Ovary (tissue), 9 donors: ENCODE results near the gene ADAM10. TPM values are rescaled to one million over a fixed set of nuclear protein-coding genes. Genes with fewer than 3 reads are reported as not detected.

Experiments
- DNase-seq, 5 donors: peaks; one replicate each; pipeline ENCODE4 v3.0.0-alpha.2; 2019 to 2020
- H3K27ac ChIP-seq, 2 donors: fragments of 200-600 bp; one replicate each; pipeline versions ENCODE4 v1.5.1 to v1.8.0; 2019 to 2022
- H3K27me3 ChIP-seq: fragments of 200-600 bp; one replicate; pipeline ENCODE4 v1.8.0; 2022
- H3K36me3 ChIP-seq: fragments of 200-600 bp; sonication (generic); one replicate; pipeline ENCODE4 v1.5.1; 2019
- H3K4me1 ChIP-seq: one replicate; pipeline ENCODE4 v1.8.1; 2013; ENCODE audit warnings: mild to moderate bottlenecking, moderate library complexity; ENCODE audit not compliant: insufficient read depth
- H3K4me3 ChIP-seq: fragments of 200-600 bp; sonication (generic); one replicate; pipeline ENCODE4 v1.5.1; 2017
- H3K9me3 ChIP-seq, 2 donors: fragments of 200-600 bp in 1 of 2; sonication (generic) in 1 of 2; one replicate each; pipeline versions ENCODE4 v1.5.1 to v1.8.1; 2013 to 2019; ENCODE audit warnings: mild to moderate bottlenecking in 1 of 2, moderate library complexity in 1 of 2
- CTCF ChIP-seq, 3 donors: fragments of 450-650 bp in 2 of 3; fragments of 200-600 bp in 1 of 3; IDR thresholded peaks; one replicate each; pipeline versions ENCODE4 v1.5.1 to v1.8.0; 2016 to 2022; ENCODE audit warnings: antibody characterized with exemption in 3 of 3, mild to moderate bottlenecking in 1 of 3
- EP300 ChIP-seq: sonication (generic); formaldehyde crosslinking; IDR thresholded peaks from one replicate; pipeline ENCODE4 v1.6.1; 2017; ENCODE audit warnings: antibody characterized with exemption
- POLR2A ChIP-seq: fragments of 450-650 bp; IDR thresholded peaks from one replicate; pipeline ENCODE4 v1.6.1; 2017; ENCODE audit warnings: antibody characterized with exemption, mild to moderate bottlenecking, moderate library complexity
- WGBS, 3 donors: extraction: QIAGEN DNeasy Blood & Tissue Kit in 1 of 3; methylation state at CpG; one replicate each; pipeline versions ENCODE4 v1.1.5 to v1.1.7; 2013 to 2017; 5-methylcytosine and 5-hydroxymethylcytosine counted together
- intact Hi-C, 4 donors: fragments of 100-400 bp; cut with DNase I; formaldehyde crosslinking; loops; one replicate each; pipeline versions ENCODE4 v1.11.0 to v1.15.1; 2022 to 2023
- polyA plus RNA-seq, 2 donors: library from polyadenylated mRNA; stranded (reverse); fragments of 200-250 nt in 1 of 2; fragments of 350-450 nt in 1 of 2; fragmentation: Illumina TruSeq in 1 of 2; extraction: RNeasy Lipid Tissue Mini Kit (QIAGEN cat#74804) in 1 of 2; gene quantifications; one replicate each; pipeline ENCODE4 v1.2.3, GENCODE V29; 2013 to 2014
- total RNA-seq, 7 donors: library from RNA; depleted of rRNA in 2 of 7; stranded (reverse); fragments of >200 nt in 2 of 7; fragmentation: NEBNext Ultra II Directional in 3 of 7; extraction: Animal tissue kit (Norgen Biotek cat#: 25700) in 3 of 7; gene quantifications; one replicate each; pipeline versions ENCODE4 v1.1.0 to v1.2.4, GENCODE V29; 2016 to 2023
- donor health status: DM: no; HTN: no; CAD: no; lungs with moderate emphysema.
- donor health status: DM: no; HTN: no; CAD: no.
- donor health status: Bipolar disorder and iron deficiency.
- donor health status: DM: yes; HTN: yes; CAD: no.
- donor health status: DM: no; HTN: no; CAD: no.
- donor health status: DM: yes; HTN: yes; CAD: no.

Gene ADAM10
- total and polyA plus RNA-seq, 9 donors = 23.2 to 86.4 (median 63.0) TPM

- no peaks in the 10 kb centered on the region for H3K36me3 ChIP-seq
- no peak overlapping the region for H3K27ac ChIP-seq
- TF ChIP-seq POLR2A = no peak
- TF ChIP-seq CTCF (IDR thresholded peaks at IDR 0.05) = no peak
- TF ChIP-seq EP300 = no peak
- WGBS, 3 donors = 86 to 91% (median 89%) methylated on average over 4 of the region's 4 CpGs
- no peaks in the 10 kb centered on the region for H3K9me3 ChIP-seq
- intact Hi-C loops = loop anchor here in 1 of 4 donors (1.0 kb wide), 1 partner anchor 24 kb away; no protein-coding TSS in a partner anchor
- H3K4me3 ChIP-seq = no peak overlapping the region
- no peaks in the 10 kb centered on the region for H3K27me3 ChIP-seq
- H3K4me1 ChIP-seq = no peaks in the 10 kb centered on the region
- no peak for DNase-seq
Observed at GRCh38 chr15:58574631-58575030, 174.9 kb downstream of the ADAM10 start.

GRCh38 chr15:58573270-58573669, 176.2 kb downstream of the ADAM10 start:
- 89 to 95% (median 90%) methylated on average over 4 of the region's 4 CpGs for WGBS, 3 donors
- intact Hi-C loops = no loop called here
- Histone ChIP-seq H3K27ac (no peak overlapping the region), H3K27me3 (no peaks in the 10 kb centered on the region), H3K4me1 (no peaks in the 10 kb centered on the region), H3K36me3 (no peaks in the 10 kb centered on the region), H3K4me3 (no peak overlapping the region), H3K9me3 (no peaks in the 10 kb centered on the region)
- TF ChIP-seq CTCF (IDR thresholded peaks at IDR 0.05) (no peak), EP300 (no peak), POLR2A (no peak)
- no peak for DNase-seq

- Histone ChIP-seq H3K27ac (no peak overlapping the region), H3K9me3 (no peaks in the 10 kb centered on the region), H3K4me3 (no peak overlapping the region), H3K36me3 (no peaks in the 10 kb centered on the region), H3K27me3 (no peaks in the 10 kb centered on the region), H3K4me1 (peaks cover 3% of the 10 kb centered on the region)
- no peak for DNase-seq
- TF ChIP-seq POLR2A (no peak), EP300 (no peak)
- intact Hi-C loops = no loop called here
- WGBS, 3 donors = 80 to 94% (median 92%) methylated on average over 4 of the region's 4 CpGs
Observed at GRCh38 chr15:58572521-58572920, 177.0 kb downstream of the ADAM10 start.

GRCh38 chr15:58571491-58571890, 178.0 kb downstream of the ADAM10 start:
- H3K9me3 ChIP-seq = no peaks in the 10 kb centered on the region
- intact Hi-C loops = no loop called here
- no peak for DNase-seq
- TF ChIP-seq POLR2A (no peak), EP300 (no peak), CTCF (IDR thresholded peaks at IDR 0.05) (no peak)
- 73 to 88% (median 76%) methylated on average over 6 of the region's 6 CpGs for WGBS, 3 donors
- H3K27me3 ChIP-seq = no peaks in the 10 kb centered on the region
- peaks cover 3% of the 10 kb centered on the region for H3K4me1 ChIP-seq
- H3K4me3 ChIP-seq = no peak overlapping the region
- H3K27ac ChIP-seq = no peak overlapping the region
- no peaks in the 10 kb centered on the region for H3K36me3 ChIP-seq

GRCh38 chr15:58569455-58569854, 180.1 kb downstream of the ADAM10 start:
- no peak for DNase-seq
- no peak overlapping the region for H3K4me3 ChIP-seq
- WGBS, 3 donors = 96 to 100% (median 100%) methylated on average over 1 of the region's 1 CpG
- H3K36me3 ChIP-seq = no peaks in the 10 kb centered on the region
- intact Hi-C loops = no loop called here
- H3K9me3 ChIP-seq = no peaks in the 10 kb centered on the region
- H3K4me1 ChIP-seq = peaks cover 3% of the 10 kb centered on the region
- TF ChIP-seq EP300 = no peak
- H3K27me3 ChIP-seq = no peaks in the 10 kb centered on the region
- no peak overlapping the region for H3K27ac ChIP-seq
